Keratinocyte (primary cell): ENCODE data around the gene CCL2.

ENCODE experiments used
- EZH2 ChIP-seq: IDR thresholded peaks from one replicate; pipeline ENCODE4 v1.6.1; 2012; ENCODE audit warnings: inconsistent platforms, mild to moderate bottlenecking, low read length, moderate library complexity
- TF ChIP-seq, protein P1 (sequence below), 3 experiments: IDR thresholded peaks in 1 of 3; conservative IDR thresholded peaks in 1 of 3; optimal IDR thresholded peaks in 1 of 3; 2 replicates in 2 of 3; 3 replicates in 1 of 3; pipeline versions ENCODE3 to v1.5.1; 2011; ENCODE audit warnings: low read length in 3 of 3, mild to moderate bottlenecking in 3 of 3, moderate library complexity in 2 of 3, control low read depth in 1 of 3, inconsistent platforms in 1 of 3; ENCODE audit not compliant: insufficient read depth in 2 of 3; ENCODE audit errors: extremely low read depth in 1 of 3

DNA sequence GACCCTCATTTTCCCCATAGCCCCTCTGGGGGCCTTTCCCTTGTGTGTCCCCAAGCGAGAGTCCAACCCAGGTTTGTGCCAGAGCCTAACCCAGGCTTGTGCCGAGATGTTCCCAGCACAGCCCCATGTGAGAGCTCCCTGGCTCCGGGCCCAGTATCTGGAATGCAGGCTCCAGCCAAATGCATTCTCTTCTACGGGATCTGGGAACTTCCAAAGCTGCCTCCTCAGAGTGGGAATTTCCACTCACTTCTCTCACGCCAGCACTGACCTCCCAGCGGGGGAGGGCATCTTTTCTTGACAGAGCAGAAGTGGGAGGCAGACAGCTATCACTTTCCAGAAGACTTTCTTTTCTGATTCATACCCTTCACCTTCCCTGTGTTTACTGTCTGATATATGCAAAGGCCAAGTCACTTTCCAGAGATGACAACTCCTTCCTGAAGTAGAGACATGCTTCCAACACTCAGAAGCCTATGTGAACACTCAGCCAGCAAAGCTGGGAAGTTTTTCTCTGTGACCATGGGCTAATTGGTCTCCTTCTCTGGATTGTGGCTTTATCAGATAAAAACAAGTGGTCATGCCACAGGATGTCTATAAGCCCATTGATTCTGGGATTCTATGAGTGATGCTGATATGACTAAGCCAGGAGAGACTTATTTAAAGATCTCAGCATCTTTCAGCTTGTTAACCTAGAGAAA lies 2.5 kb upstream of the CCL2 start:
- TF ChIP-seq, protein P1, sequence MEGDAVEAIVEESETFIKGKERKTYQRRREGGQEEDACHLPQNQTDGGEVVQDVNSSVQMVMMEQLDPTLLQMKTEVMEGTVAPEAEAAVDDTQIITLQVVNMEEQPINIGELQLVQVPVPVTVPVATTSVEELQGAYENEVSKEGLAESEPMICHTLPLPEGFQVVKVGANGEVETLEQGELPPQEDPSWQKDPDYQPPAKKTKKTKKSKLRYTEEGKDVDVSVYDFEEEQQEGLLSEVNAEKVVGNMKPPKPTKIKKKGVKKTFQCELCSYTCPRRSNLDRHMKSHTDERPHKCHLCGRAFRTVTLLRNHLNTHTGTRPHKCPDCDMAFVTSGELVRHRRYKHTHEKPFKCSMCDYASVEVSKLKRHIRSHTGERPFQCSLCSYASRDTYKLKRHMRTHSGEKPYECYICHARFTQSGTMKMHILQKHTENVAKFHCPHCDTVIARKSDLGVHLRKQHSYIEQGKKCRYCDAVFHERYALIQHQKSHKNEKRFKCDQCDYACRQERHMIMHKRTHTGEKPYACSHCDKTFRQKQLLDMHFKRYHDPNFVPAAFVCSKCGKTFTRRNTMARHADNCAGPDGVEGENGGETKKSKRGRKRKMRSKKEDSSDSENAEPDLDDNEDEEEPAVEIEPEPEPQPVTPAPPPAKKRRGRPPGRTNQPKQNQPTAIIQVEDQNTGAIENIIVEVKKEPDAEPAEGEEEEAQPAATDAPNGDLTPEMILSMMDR (optimal IDR thresholded peaks at IDR 0.05 in 1 of 3, IDR thresholded peaks at IDR 0.05 in 1 of 3, conservative IDR thresholded peaks at IDR 0.05 in 1 of 3; ENCODE audit: extremely low read depth in 1 of 3, insufficient read depth in 2 of 3, low read length in 3 of 3), result no peak
- TF ChIP-seq EZH2, result no peak
